Peyer's patch (tissue), 4 donors: ENCODE measurements around the gene HMCN1. TPM values are rescaled to one million over a fixed set of nuclear protein-coding genes. Genes with fewer than 3 reads are reported as not detected.

Experiments used
- DNase-seq, 3 donors: peaks; one replicate each; pipeline ENCODE4 v3.0.0-alpha.2; 2017 to 2019
- H3K27ac ChIP-seq, 4 donors: fragments of 200-600 bp; sonication (generic); one replicate each; pipeline ENCODE4 v1.5.1; 2016 to 2019
- H3K27me3 ChIP-seq, 2 donors: fragments of 200-600 bp; sonication (generic); one replicate each; pipeline ENCODE4 v1.5.1; 2019
- H3K36me3 ChIP-seq, 3 donors: fragments of 200-600 bp; sonication (generic); one replicate each; pipeline ENCODE4 v1.5.1; 2016 to 2019
- H3K4me1 ChIP-seq, 4 donors: fragments of 200-600 bp; sonication (generic); one replicate each; pipeline ENCODE4 v1.5.1; 2016 to 2019
- H3K4me3 ChIP-seq, 4 donors: fragments of 200-600 bp; sonication (generic); 1 replicate in 3 of 4; 2 replicates in 1 of 4; pipeline ENCODE4 v1.5.1; 2016 to 2019; ENCODE audit warnings: mild to moderate bottlenecking in 1 of 4
- H3K9me3 ChIP-seq, 4 donors: fragments of 200-600 bp; sonication (generic); one replicate each; pipeline ENCODE4 v1.5.1; 2016 to 2019; ENCODE audit warnings: mild to moderate bottlenecking in 1 of 4
- CTCF ChIP-seq, 6 experiments: fragments of 450-650 bp in 4 of 6; fragments of 200-600 bp in 2 of 6; sonication (generic) in 1 of 6; IDR thresholded peaks; one replicate each; pipeline ENCODE4 v1.5.1; 2017 to 2019; ENCODE audit warnings: antibody characterized with exemption in 6 of 6, mild to moderate bottlenecking in 3 of 6, moderate library complexity in 1 of 6
- POLR2A ChIP-seq, 2 donors: fragments of 450-650 bp; IDR thresholded peaks; one replicate each; pipeline ENCODE4 v1.5.1; 2017; ENCODE audit warnings: antibody characterized with exemption in 2 of 2, mild to moderate bottlenecking in 2 of 2, moderate library complexity in 2 of 2
- total RNA-seq, 4 donors: library from RNA; depleted of rRNA; stranded (reverse); fragments of >200 nt; gene quantifications; one replicate each; pipeline ENCODE4 v1.1.0, GENCODE V29; 2016

The HMCN1 gene
- total RNA-seq, 4 donors from 2014 or later, result 1.5 to 18.2 (median 7.1) TPM

GRCh38 chr1:185785586-185785985, 51.4 kb downstream of the HMCN1 start:
- DNase-seq, result no peak
- Histone ChIP-seq H3K9me3 (no peaks in the 10 kb centered on the region), H3K27ac (no peak overlapping the region), H3K36me3 (no peaks in the 10 kb centered on the region), H3K4me3 (no peak overlapping the region), H3K27me3 (no peaks in the 10 kb centered on the region), H3K4me1 (no peaks in the 10 kb centered on the region)
- TF ChIP-seq CTCF (IDR thresholded peaks at IDR 0.05) (no peak), POLR2A (IDR thresholded peaks at IDR 0.05) (no peak)

GRCh38 chr1:185786524-185786923, 52.3 kb downstream of the HMCN1 start:
- TF ChIP-seq POLR2A (IDR thresholded peaks at IDR 0.05) (no peak), CTCF (IDR thresholded peaks at IDR 0.05) (no peak)
- Histone ChIP-seq H3K4me3 (no peak overlapping the region), H3K27ac (no peak overlapping the region), H3K9me3 (no peaks in the 10 kb centered on the region), H3K27me3 (no peaks in the 10 kb centered on the region), H3K36me3 (no peaks in the 10 kb centered on the region), H3K4me1 (no peaks in the 10 kb centered on the region)
- no peak for DNase-seq

GRCh38 chr1:185787238-185787637, 53.0 kb downstream of the HMCN1 start:
- TF ChIP-seq POLR2A (IDR thresholded peaks at IDR 0.05) (no peak), CTCF (IDR thresholded peaks at IDR 0.05) (no peak)
- no peaks in the 10 kb centered on the region for H3K9me3 ChIP-seq
- no peaks in the 10 kb centered on the region for H3K4me1 ChIP-seq
- H3K36me3 ChIP-seq, result no peaks in the 10 kb centered on the region
- no peak overlapping the region for H3K27ac ChIP-seq
- H3K4me3 ChIP-seq, result no peak overlapping the region
- no peak for DNase-seq
- no peaks in the 10 kb centered on the region for H3K27me3 ChIP-seq

GRCh38 chr1:185788386-185788785, 54.2 kb downstream of the HMCN1 start:
- H3K9me3 ChIP-seq, result no peaks in the 10 kb centered on the region
- no peak for TF ChIP-seq POLR2A (IDR thresholded peaks at IDR 0.05)
- TF ChIP-seq CTCF (IDR thresholded peaks at IDR 0.05), result no peak
- no peaks in the 10 kb centered on the region for H3K36me3 ChIP-seq
- H3K27ac ChIP-seq, result no peak overlapping the region
- no peaks in the 10 kb centered on the region for H3K4me1 ChIP-seq
- no peak overlapping the region for H3K4me3 ChIP-seq
- no peaks in the 10 kb centered on the region for H3K27me3 ChIP-seq
- no peak for DNase-seq

GRCh38 chr1:185789501-185790193, 55.5 kb downstream of the HMCN1 start:
- DNase-seq, result no peak
- H3K4me1 ChIP-seq, result no peaks in the 10 kb centered on the region
- H3K9me3 ChIP-seq, result no peaks in the 10 kb centered on the region
- no peak overlapping the region for H3K4me3 ChIP-seq
- no peaks in the 10 kb centered on the region for H3K36me3 ChIP-seq
- H3K27ac ChIP-seq, result no peak overlapping the region
- TF ChIP-seq POLR2A (IDR thresholded peaks at IDR 0.05), result no peak
- H3K27me3 ChIP-seq, result no peaks in the 10 kb centered on the region

- no peaks in the 10 kb centered on the region for H3K9me3 ChIP-seq
- TF ChIP-seq CTCF (IDR thresholded peaks at IDR 0.05) (no peak), POLR2A (IDR thresholded peaks at IDR 0.05) (no peak)
- no peaks in the 10 kb centered on the region for H3K4me1 ChIP-seq
- H3K27ac ChIP-seq, result no peak overlapping the region
- H3K27me3 ChIP-seq, result no peaks in the 10 kb centered on the region
- H3K36me3 ChIP-seq, result no peaks in the 10 kb centered on the region
- no peak for DNase-seq
- no peak overlapping the region for H3K4me3 ChIP-seq
These were observed 56.1 kb downstream of the HMCN1 start for GRCh38 chr1:185790194-185790735.
